ENCODE data around the gene FAM83G.

The FAM83G gene

GRCh38 chr17:18950944-18951905 is 53.3 kb downstream of the FAM83G start:
- no peak for DNase-seq (ENCODE audit: low read depth, low spot score)
- in situ Hi-C loops (cut with HindIII; ENCODE audit: low sequenced_read_pairs): no loop called here
- TF ChIP-seq, protein P1, sequence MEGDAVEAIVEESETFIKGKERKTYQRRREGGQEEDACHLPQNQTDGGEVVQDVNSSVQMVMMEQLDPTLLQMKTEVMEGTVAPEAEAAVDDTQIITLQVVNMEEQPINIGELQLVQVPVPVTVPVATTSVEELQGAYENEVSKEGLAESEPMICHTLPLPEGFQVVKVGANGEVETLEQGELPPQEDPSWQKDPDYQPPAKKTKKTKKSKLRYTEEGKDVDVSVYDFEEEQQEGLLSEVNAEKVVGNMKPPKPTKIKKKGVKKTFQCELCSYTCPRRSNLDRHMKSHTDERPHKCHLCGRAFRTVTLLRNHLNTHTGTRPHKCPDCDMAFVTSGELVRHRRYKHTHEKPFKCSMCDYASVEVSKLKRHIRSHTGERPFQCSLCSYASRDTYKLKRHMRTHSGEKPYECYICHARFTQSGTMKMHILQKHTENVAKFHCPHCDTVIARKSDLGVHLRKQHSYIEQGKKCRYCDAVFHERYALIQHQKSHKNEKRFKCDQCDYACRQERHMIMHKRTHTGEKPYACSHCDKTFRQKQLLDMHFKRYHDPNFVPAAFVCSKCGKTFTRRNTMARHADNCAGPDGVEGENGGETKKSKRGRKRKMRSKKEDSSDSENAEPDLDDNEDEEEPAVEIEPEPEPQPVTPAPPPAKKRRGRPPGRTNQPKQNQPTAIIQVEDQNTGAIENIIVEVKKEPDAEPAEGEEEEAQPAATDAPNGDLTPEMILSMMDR (IDR thresholded peaks at IDR 0.05; ENCODE audit: low read depth, low read length): no peak
- H3K4me3 ChIP-seq (ENCODE audit: low read depth, low read length): no peak overlapping the region

- TF ChIP-seq, protein P1 (IDR thresholded peaks at IDR 0.05; ENCODE audit: low read depth, low read length): no peak
- DNase-seq (ENCODE audit: low read depth, low spot score): no peak
- in situ Hi-C loops (cut with HindIII; ENCODE audit: low sequenced_read_pairs): no loop called here
- no peak overlapping the region for H3K4me3 ChIP-seq (ENCODE audit: low read depth, low read length)
These were observed 54.2 kb downstream of the FAM83G start for GRCh38 chr17:18950346-18950745.

DNA sequence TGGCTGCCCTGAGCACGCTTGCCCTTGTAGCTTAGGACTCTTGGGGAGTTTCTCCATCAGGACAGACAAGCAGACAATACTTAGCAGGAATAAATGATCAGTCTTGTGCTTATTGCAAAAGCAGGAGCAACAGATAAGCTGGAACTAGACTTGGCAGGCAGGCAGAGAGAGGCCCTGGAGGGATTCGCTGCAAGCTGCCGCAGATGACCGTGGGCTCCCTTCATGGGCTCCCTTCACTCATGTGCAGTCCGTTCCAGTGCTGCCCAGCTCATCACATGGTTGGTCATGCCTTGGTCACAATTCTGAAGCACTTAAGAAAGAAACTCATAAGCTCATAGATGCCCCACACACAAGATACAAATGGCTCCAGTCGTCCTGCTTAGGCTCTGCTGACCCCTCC is 55.0 kb downstream of the FAM83G start:
- TF ChIP-seq, protein P1 (IDR thresholded peaks at IDR 0.05; ENCODE audit: low read depth, low read length): no peak
- DNase-seq (ENCODE audit: low read depth, low spot score): no peak
- no peak overlapping the region for H3K4me3 ChIP-seq (ENCODE audit: low read depth, low read length)
- in situ Hi-C loops (cut with HindIII; ENCODE audit: low sequenced_read_pairs): no loop called here

DNA sequence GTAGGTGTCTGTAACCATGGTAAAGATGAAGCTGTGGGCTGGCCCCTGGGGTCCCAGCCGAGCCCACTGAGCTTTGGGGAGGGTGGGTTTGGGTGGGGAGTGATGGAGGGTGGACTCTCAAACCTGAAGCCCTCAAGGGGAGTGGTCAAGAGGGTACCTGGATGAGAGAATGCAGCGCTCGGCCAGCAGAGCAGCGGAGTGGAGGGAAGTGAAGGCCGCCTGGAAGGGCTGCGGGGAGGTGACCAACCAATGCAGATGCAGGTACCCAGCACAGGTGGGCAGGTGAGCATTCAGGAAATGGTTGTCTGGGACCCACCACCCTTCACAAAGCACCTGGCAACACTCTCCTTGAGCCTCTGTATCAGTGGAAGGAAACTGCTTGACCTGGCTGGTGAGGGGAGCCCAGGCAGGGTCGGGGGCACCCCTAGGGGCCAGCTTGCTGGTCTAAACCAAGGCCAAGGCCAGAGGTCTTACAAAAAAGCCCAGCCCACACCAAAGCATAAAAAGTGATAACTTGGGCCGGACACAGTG is 56.0 kb downstream of the FAM83G start:
- in situ Hi-C loops (cut with HindIII; ENCODE audit: low sequenced_read_pairs): no loop called here
- DNase-seq (ENCODE audit: low read depth, low spot score): no peak
- TF ChIP-seq, protein P1 (IDR thresholded peaks at IDR 0.05; ENCODE audit: low read depth, low read length): no peak
- no peak overlapping the region for H3K4me3 ChIP-seq (ENCODE audit: low read depth, low read length)

GRCh38 chr17:18947866-18948265 is 56.7 kb downstream of the FAM83G start:
- in situ Hi-C loops (cut with HindIII; ENCODE audit: low sequenced_read_pairs): no loop called here
- TF ChIP-seq, protein P1 (IDR thresholded peaks at IDR 0.05; ENCODE audit: low read depth, low read length): no peak
- no peak for DNase-seq (ENCODE audit: low read depth, low spot score)
- H3K4me3 ChIP-seq (ENCODE audit: low read depth, low read length): no peak overlapping the region

GRCh38 chr17:18946536-18946935 is 58.0 kb downstream of the FAM83G start:
- no peak overlapping the region for H3K4me3 ChIP-seq (ENCODE audit: low read depth, low read length)
- in situ Hi-C loops (cut with HindIII; ENCODE audit: low sequenced_read_pairs): no loop called here
- TF ChIP-seq, protein P1 (IDR thresholded peaks at IDR 0.05; ENCODE audit: low read depth, low read length): no peak
- no peak for DNase-seq (ENCODE audit: low read depth, low spot score)

Measured in astrocyte of the spinal cord (primary cell).